Stimulated activated CD4-positive, alpha-beta T cell treated with anti-CD3 and anti-CD28 coated beads, TNF-alpha, amount 100 ng/mL, for 4 hours (primary cell): ENCODE results near the gene CACNA1D.

ENCODE experiments used
- DNase-seq, 3 experiments: peaks; one replicate each; pipeline ENCODE4 v3.0.0-alpha.2; 2020; ENCODE audit warnings: low read depth in 3 of 3

Gene CACNA1D

DNA sequence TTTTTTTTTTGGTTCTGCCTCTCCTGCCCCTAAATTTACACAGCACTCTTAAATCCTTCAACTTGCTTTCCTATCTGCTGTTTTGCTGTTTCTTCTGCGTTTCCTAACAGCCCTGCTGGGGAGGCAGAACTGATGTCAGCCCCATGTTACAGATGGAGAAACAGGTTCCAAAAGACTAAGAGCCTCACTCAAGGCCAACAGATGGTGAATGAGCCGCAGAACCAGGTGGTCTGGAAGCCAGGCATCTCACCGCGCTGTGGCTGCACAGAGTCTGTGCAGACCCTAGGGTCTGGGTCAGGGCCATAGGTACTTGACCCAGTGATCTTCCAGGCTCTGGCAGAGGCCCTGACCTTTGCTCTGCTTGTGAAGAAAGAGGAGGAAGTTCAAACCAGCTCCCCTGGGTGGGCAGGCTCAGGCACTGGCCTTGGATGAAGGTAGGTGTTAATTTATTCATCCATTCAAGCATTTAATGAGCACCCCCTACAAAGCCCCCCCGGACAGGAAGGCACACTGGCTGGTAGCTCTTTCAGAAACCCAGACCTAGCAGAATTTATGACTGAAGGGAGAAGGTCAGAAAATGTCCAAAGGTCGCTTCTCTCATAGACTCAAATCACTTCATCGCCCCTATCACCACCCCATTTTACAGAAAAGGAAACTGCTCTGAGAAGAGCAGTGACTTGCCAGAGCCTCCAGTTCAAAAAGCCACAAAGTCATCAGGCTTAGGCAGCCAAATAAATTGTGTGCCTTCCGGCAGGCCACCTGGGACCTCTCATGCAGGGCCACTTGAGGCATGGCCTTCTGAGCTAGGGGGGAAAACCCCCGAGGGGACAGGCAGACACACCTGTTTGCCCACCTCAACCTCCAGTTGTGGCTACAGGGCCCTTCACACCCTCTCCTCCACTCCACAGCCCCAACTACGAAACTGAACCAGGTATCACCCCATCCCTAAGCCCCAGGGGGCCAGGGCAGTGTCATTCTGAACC, 349.1 kb downstream of the CACNA1D start:
- DNase-seq, result no peak

DNA sequence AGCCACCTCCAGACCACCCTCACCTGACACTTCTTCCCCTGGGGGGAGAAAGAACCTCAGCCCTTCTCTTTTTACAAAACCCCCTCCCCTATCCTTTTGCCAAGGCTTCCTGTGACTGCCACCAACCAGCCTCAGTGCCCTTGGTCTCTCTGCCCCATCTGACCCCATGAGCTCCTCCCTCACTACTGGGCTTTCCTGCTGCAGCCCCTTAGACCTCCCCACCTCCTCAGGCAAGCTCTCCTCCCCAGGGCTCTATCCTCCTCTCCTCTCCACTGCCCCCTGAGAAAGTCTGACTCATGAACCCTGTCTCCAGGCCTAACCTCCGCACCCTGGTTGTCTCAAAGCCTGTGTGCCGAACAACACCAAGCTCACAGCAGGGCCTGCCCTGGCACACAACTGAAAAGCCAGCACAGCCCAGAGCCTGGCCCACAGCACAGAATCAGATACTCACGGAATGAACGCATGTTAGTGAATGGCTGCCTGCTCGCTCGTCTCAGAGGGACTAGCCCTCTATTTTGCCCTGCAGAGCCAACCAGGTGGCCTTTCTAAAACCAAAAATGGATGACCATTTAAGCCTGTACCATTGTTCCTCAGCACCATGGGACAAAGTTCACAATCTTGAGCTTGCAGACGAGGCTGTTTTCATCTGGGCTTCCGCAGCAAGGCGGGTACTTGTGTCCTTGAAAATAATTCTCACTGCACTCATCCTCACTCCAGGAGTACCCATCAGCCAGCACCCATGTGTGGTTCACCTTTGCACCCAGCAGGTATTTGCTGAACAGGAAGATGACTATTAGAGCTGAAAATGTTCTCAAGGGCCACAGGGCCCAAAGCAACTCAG, 350.1 kb downstream of the CACNA1D start:
- DNase-seq, result no peak

DNA sequence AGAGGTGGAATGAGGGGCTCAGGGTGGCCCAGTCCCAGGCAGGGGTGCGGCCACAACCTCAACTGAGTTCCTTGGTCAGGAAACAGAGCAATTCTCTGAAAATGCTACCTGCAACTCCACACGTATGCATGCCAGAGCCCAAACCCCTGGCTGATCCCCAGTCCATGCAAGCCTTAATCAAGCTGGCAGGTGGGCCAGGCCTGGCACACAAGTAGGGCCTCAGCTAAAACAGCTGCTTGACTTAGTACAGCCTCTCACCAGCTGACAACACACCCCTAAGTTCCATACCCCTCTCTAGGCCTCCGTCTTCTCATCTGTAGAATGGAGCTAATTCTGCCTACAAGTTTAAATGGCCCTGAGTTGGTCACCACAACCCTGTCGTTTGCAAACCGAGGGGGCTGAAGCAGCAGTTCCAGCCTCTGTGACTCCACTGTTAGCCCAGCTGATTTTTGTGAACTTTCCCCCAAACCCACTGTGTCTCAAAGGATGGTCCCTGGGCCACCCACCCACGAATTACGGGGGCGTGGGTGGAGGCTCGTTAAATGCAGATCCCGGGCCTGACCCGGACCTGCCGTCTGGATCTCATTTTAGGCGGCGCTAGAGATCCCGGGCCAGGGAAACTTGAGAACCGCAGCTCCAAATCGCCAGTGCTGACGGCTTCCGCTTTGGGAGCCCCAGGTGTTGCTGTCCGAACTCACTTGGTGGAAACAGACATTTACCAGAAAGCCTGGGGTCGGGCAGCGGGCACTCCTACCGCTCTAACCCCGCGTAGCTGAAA, 350.9 kb downstream of the CACNA1D start:
- DNase-seq, result no peak

DNA sequence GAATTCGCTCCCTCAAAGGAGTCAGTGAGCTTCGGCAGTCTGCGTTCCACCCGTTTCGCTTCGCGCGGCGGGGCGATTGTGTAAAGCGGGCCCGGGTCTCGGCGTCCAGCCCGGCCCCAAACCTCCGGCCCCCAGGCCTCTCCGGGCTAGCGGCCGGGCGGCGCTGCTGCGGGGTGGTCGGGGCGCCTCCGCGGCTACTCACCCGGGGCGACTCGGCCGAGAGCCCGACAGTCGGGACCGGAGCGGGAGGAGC, 351.4 kb downstream of the CACNA1D start:
- DNase-seq, result no peak

DNA sequence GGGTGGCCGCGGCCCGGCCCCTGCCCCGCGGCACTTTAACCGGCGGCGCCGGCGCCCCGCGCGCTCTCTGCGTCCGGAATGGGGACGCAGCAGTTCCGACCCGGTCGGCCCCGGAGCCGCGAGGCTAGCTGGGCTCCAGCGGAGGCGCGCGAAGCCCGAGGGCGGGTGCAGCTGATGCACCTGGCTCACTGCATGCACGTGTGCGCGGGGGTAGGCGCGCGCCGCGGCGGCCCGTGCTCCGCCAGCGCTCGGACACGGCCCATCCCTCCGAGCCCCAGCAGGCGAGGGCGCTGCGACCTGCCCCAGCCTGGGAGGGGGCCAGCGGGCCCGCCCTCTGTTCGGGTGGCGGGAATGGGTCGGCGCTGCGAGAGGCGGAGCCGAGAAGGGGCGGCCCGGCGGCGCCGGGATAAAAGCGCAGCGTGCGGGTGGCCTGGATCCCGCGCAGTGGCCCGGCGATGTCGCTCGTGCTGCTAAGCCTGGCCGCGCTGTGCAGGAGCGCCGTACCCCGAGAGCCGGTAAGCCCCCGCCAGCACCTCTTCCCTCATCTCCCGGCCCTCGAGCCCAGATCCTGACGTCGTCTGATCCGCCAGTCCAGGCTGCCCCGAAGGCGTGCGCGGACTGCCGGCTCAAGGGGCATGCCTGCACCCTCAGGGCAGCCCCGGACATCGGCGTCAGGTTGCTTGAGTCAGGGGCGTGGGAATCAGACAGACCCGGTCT, 351.9 kb downstream of the CACNA1D start, which contains the start of the genes CHDH and IL17RB:
TSS of gene CHDH (minus strand) at position 286 of the 717 bp plus-strand sequence. CDS start 22,411 bp downstream, outside the sequence.
TSS of gene IL17RB (plus strand) at position 435 of the 717 bp plus-strand sequence. CDS start at position 456, 21 bp downstream.
- no peak for DNase-seq

DNA sequence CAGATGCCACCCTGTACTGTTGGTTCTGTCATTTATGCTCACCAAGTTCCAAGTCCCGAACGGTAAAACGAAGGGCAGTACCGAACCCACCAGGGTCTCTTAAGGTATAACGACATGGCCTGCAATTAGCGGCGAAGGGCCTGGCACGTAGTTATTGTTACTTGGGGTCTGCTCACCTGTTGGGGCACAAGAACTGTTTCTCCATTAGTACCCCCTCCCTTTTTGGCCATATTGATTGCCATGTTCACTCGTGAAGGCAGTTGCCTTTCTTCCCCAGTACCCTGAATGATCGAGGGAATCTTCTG, 352.4 kb downstream of the CACNA1D start:
- DNase-seq, result no peak

DNA sequence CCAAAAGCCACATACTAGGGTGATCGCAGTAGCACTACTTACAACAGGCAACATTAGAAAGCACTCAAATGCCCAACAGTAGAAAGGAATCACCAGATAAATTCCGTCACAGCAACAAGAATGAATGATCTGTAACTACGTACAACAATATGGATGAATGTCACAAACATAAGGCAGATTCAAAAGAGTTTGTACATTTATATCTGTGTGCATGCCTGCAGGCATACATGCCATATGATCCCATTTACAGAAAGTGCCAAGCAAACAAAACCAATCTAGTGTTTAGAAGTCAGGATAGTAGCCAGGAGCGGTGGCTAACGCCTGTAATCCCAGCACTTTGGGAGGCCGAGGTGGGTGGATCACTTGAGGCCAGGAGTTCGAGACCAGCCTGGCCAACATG, 355.5 kb downstream of the CACNA1D start:
- DNase-seq, result no peak

DNA sequence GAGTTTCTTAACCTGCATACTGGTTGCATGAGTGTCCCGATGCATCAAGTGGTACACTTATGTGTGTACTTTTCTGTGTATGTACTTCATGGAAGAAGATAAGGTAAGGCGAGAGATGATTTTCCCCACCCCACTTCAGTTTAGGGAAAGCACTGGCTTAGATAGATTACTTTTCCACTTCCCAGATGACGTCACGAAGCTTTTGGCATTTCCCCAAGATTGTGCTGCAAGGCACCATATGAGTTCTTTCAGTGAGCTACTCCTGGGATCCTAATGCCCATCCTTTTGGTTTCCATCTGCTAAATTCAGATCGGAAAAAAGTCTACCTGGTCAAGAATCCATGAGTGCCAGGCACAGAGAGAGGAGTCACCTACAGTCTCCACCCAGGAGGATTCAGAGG, 356.5 kb downstream of the CACNA1D start:
- no peak for DNase-seq

DNA sequence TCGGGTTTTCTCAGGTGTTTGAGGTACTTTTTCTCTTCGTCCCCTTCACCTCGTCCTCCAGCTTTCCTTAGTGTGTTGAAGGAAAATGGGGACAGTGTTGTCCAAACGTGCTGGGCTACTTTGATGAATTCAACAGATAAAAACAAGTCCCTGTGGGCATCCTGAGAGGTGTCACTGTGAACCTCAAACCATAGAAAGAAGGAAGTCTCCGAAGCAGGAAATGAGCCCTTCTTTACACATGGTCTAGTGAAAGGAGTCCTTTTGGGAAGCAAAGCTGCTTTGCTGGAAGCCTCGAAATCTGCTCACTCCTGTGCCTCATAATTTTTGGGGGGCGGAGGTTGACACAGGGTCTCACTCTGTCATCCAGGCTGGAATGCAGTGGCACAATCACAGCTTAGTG, 362.6 kb downstream of the CACNA1D start:
- DNase-seq, result no peak

DNA sequence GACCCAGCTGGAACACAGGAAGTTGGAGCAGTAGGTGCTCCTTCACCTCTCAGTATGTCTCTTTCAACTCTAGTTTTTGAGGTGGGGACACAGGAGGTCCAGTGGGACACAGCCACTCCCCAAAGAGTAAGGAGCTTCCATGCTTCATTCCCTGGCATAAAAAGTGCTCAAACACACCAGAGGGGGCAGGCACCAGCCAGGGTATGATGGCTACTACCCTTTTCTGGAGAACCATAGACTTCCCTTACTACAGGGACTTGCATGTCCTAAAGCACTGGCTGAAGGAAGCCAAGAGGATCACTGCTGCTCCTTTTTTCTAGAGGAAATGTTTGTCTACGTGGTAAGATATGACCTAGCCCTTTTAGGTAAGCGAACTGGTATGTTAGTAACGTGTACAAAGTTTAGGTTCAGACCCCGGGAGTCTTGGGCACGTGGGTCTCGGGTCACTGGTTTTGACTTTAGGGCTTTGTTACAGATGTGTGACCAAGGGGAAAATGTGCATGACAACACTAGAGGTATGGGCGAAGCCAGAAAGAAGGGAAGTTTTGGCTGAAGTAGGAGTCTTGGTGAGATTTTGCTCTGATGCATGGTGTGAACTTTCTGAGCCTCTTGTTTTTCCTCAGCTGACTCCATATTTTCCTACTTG, 363.8 kb downstream of the CACNA1D start:
- DNase-seq, result no peak

DNA sequence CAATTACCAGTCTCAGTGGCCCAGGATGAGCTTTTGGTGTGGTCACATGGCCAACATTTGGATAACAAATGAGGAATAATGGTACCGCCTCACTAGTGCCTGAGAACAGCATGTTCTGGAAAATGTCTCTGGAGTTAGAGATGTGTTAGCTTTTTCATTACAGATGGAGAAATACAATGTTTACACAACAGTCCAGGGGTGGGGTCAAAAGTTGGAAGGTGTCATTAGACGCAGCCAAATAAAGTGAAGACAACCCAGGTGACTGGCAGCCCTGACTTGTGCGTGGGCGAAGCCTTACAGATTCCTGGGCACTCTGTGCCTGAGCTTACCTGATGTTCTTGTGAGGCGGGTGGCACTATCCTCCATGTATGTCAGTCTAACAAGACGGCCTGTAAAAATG, 364.8 kb downstream of the CACNA1D start:
- no peak for DNase-seq

DNA sequence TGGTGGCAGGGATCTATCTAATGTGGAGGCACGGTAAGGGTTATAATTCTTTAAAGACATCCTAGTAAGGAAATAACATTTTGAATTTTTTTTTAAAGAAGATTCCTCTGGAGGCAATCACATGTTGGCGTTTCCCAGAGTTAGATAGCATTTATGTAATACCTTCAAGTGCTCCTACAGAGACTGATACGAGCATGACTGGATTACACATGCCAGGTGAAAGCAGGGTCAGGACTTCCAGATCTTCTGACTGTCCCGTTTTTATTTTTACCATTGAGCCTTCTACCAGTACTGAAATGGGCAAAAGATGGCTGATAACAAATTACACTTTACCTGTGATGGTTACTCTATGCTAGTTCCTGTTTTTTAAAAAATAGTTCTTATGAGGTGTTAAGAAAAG, 365.8 kb downstream of the CACNA1D start:
- DNase-seq, result no peak

DNA sequence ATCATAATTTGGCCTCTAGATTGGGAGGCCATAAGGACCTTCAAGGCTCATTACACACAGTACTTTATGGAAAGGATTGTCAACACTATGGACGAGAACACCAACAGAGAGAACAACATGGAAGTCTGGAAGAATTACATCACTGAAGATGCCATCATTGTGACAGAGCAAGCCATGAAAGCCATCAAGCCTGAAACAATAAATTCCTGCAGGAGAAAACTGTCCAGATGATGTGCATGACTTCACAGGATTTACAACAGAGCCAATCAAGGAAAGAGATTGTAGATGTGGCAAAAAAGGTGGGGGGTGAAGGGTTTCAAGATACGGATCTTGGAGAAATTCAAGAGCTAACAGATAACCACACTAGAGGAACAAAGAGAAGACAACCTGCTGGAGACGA, 367.8 kb downstream of the CACNA1D start:
- DNase-seq, result no peak

DNA sequence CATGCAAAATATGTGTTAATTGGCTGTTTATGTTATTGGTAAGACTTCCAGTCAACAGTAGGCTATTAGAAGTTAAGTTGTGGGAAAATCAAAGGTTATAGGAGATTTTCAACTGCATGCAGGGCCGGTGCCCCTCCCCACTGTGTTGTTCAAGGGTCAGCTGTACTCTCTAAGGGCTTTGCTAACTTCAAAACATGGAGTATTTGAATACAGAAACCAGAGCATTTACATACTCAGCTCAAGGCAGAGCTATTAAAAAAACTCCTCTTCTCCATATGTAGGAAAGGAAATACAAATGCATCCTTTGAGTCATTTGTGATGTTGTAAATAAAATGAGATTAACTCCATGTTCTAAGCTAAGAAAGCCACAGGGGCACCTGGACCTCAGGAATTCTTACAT, 368.7 kb downstream of the CACNA1D start:
- DNase-seq, result no peak
